Heart left ventricle (tissue), 13 donors: ENCODE results near the gene TTLL5.

Experiments
- POLR2A ChIP-seq, 2 donors: fragments of 450-650 bp; IDR thresholded peaks; one replicate each; pipeline ENCODE4 v1.6.1; 2017; ENCODE audit warnings: antibody characterized with exemption in 2 of 2, mild to moderate bottlenecking in 2 of 2, moderate library complexity in 2 of 2
- TF ChIP-seq, protein P1 (sequence below), 12 donors: fragments of 200-600 bp; sonication (generic) in 4 of 12; IDR thresholded peaks; one replicate each; pipeline versions ENCODE4 v1.5.0 to v1.8.0; 2018 to 2022; ENCODE audit warnings: antibody characterized with exemption in 12 of 12, mild to moderate bottlenecking in 5 of 12
- donor health status: ischemic (EF 13 %, LVEDD 7.1; RV severe dilation, severe dysfunction).
- donor health status: DM: no; HTN: yes; CAD: no.
- donor health status: DM: no; HTN: no; CAD: no.
- donor health status: ischemic (EF 25% LVEDD 6.9; RV normal size, moderate dysfunction).
- donor health status: ischemic (EF 25% LVEDD 5.7; RV mildly dilated, moderate dysfunction).
- donor health status: ischemic (EF 35%, LVEDD 5.7; RV mildly dilated, moderate dysfunction).
- donor health status: nonischemic (EF 11% LVEDD 7.7; RV severe dilation, severe dysfunction).
- donor health status: DM: yes; HTN: yes; CAD: no.
- donor health status: PGD.
- donor health status: ischemic (EF 29% LVEDD 5.4; RV normal size, mild dysfunction).
- donor health status: nonischemic (EF 23%, LVEDD 6.1; RV moderate dilation, normal function).

DNA sequence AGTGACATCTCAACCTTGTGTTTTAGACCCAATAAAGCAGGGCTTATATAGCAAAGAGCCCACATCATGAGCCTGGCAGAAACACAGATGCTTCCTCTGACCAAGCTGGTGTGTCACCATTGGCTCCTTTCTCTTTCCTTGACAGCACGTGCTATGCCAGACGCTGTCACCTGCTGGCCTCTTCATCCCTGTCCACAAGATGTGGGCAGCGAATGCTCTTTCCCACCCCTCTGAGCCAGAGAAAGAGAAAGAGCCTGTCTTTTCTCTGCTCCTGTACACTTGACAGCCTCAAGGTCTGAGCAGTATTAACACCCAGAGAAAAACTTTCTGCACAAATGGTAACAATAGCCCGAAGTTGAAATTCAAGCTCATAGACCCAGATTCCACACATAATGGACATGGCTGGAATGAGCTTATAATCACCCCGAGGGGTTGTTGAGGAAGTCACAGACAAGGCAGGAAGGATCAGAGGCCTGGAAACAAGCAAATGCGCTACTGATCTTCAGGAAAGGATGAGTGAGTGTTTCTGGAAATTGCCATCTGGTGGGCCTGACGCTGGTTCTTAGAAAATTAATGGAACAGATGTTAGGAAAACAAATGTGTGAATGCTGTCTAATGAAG lies 311.9 kb downstream of the TTLL5 start:
- TF ChIP-seq, protein P1, sequence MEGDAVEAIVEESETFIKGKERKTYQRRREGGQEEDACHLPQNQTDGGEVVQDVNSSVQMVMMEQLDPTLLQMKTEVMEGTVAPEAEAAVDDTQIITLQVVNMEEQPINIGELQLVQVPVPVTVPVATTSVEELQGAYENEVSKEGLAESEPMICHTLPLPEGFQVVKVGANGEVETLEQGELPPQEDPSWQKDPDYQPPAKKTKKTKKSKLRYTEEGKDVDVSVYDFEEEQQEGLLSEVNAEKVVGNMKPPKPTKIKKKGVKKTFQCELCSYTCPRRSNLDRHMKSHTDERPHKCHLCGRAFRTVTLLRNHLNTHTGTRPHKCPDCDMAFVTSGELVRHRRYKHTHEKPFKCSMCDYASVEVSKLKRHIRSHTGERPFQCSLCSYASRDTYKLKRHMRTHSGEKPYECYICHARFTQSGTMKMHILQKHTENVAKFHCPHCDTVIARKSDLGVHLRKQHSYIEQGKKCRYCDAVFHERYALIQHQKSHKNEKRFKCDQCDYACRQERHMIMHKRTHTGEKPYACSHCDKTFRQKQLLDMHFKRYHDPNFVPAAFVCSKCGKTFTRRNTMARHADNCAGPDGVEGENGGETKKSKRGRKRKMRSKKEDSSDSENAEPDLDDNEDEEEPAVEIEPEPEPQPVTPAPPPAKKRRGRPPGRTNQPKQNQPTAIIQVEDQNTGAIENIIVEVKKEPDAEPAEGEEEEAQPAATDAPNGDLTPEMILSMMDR (IDR thresholded peaks at IDR 0.05), result no peak
- TF ChIP-seq POLR2A (IDR thresholded peaks at IDR 0.05), result no peak
